NT2/D1 (cell line): ENCODE results near the gene REPS1.

Experiments used
- YY1 ChIP-seq: IDR thresholded peaks from 2 replicates; pipeline ENCODE4 v1.6.1; 2011; ENCODE audit not compliant: insufficient read length, insufficient read depth
- ZNF274 ChIP-seq: IDR thresholded peaks from 2 replicates; pipeline ENCODE4 v1.6.1; 2011; ENCODE audit warnings: mild to moderate bottlenecking, low read depth, low read length

DNA sequence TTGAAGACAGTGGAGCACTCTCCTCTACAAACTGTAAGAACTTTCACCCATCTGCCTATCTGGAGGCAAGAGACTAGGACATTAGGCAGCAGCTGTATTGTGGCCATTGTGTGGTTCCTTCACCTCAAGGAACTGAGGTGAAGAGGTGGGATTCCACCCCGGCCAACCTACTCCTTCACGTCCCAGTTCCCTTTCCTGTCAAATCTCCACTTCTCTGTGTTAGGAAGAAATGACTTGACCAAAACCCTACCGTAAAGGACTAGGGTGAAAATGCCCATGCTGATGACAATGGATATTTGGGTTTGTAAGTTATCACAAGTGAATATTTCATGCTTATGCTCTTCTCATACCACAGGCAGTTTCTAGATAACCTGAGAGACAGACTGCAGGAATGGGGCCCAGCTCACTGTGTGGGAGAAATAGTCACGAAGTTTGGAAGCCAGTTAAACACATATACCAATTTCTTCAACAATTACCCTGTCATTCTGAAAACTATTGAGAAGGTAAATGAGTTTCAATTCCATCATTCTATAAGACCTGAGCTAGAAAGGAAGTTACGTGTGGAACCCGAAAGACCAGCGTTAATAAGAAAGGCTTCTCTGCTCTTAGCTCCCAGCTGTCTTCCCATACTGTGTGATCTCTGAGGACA, 105.6 kb downstream of the REPS1 start:
- TF ChIP-seq ZNF274: no peak
- TF ChIP-seq YY1: no peak
